ENCODE measurements around the gene FREM2.

The FREM2 gene

DNA sequence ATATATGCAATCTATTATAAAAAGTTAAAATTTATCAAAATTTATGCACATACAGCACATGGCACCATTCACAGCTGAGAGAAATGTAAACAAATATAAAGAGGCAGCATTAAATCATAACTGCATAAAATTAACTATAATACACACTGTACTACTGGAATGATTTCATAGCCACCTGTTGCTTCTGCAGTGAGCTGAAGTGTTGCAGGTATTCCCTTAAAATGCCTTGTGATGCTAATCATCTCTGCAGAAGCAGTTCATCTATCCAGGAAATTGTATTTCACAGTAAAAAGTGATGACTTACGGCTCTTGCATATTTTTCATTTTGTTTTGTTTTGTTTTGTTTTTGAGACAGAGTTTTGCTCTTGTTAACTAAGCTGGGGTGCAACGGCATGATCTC, 221.7 kb downstream of the FREM2 start:
- DNase-seq: no peak

DNA sequence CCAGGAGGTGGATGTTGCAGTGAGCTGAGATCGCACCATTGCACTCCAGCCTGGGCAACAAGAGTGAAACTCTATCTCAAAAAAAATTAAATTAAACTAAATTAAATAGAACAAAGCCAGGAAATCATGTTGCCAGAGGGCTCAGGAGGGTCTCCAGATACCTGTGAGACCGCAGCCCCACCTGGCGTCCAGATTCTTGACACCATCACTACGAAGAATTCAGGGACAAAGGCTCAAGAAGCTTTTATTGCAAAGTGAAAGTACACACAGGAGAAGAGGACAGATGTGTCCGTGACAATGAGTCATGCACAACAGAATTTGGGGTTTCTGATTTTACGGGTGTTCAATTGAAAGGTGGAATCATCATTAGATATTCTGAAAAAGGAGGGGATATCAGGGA, 227.2 kb downstream of the FREM2 start:
- DNase-seq: no peak

DNA sequence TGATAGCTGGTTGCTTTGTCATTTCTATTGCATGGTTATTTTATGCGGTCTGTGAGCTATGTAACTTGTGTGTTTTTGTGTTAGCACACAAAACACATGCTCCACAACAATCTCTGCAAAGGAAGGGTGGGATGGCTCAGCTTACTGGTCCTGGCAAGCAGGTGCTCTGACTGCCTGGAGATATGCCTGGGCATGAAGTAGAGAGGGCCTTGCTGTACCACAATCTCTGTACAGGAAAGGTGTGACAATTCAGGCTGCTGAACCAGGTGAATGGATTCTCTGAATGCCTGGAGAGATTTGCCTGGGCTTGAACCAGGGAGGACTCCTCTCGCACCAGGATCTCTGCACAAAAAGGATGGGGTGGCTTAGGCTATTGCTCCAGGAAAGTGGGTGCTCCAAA, 234.2 kb downstream of the FREM2 start:
- no peak for DNase-seq

DNA sequence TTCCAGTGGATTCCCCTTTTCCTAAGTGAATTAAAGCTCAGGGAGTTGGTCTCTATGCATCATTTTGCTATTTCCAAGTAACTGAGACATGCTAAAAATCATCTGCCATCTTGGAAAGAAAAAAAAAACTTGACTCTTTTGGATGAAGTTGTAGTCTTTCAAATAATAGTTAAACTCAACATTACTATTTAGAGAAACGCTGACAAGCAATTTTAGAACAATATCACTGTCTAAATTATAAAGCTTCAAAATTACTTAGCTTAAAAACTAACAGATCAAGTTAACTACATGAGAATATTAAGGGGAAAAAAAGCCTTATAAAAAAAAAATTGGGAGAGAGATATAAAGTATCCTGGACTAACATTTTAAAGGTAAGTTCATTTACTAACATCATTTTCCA, 235.3 kb downstream of the FREM2 start:
- no peak for DNase-seq

DNA sequence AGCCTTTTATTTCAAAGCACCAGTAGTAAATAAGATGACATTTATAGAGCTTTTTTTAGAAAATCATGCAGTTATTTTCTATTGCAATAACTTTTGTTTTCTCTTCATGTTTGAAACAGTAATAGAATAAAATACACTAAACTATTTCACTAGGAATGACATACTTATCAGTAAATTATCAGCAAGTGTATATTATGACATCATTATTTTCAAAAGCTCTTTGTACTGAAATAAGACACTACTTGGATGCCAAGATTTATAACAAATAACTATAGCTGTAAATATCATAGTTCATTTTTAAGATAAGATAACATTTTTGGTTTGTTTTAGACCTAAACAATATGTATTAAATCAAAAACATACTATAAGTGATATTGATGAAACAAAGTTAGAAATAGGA, 246.9 kb downstream of the FREM2 start:
- DNase-seq: no peak
